Nephron progenitor cell (in vitro differentiated cells): ENCODE data around the gene PCBP3.

Experiments used
- DNase-seq: peaks from one replicate; pipeline ENCODE4 v3.0.0; 2021
- H3K27ac Mint-ChIP-seq: 2 replicates; pipeline ENCODE4 v1.8.0; 2021; ENCODE audit warnings: mild to moderate bottlenecking, moderate library complexity, mixed read lengths
- H3K27me3 Mint-ChIP-seq: 2 replicates; pipeline ENCODE4 v1.8.0; 2021; ENCODE audit warnings: mild to moderate bottlenecking, low read depth, mixed read lengths; ENCODE audit not compliant: poor library complexity
- H3K36me3 Mint-ChIP-seq: 2 replicates; pipeline ENCODE4 v1.8.0; 2021; ENCODE audit warnings: low read depth, mixed read lengths
- H3K4me1 Mint-ChIP-seq: 2 replicates; pipeline ENCODE4 v1.8.0; 2021; ENCODE audit warnings: mixed read lengths
- H3K4me3 Mint-ChIP-seq: 2 replicates; pipeline ENCODE4 v1.8.0; 2021; ENCODE audit warnings: mild to moderate bottlenecking, moderate library complexity, mixed read lengths
- H3K9me3 Mint-ChIP-seq: 2 replicates; pipeline ENCODE4 v1.8.0; 2021; ENCODE audit warnings: mild to moderate bottlenecking, moderate library complexity, mixed read lengths
- CTCF ChIP-seq: fragments of 200-600 bp; sonication (generic); IDR thresholded peaks from 2 replicates; pipeline ENCODE4 v1.5.0; 2021; ENCODE audit warnings: antibody characterized with exemption

PCBP3 gene

GRCh38 chr21:45794027-45794426 lies 150.5 kb downstream of the PCBP3 start:
- peaks cover 5% of the 10 kb centered on the region for H3K4me1 Mint-ChIP-seq
- no peak for DNase-seq
- no peaks in the 10 kb centered on the region for H3K36me3 Mint-ChIP-seq
- no peak overlapping the region for H3K4me3 Mint-ChIP-seq
- H3K27me3 Mint-ChIP-seq: peaks cover 14% of the 10 kb centered on the region
- no peaks in the 10 kb centered on the region for H3K9me3 Mint-ChIP-seq
- TF ChIP-seq CTCF: no peak
- H3K27ac Mint-ChIP-seq: no peak overlapping the region

- no peaks in the 10 kb centered on the region for H3K9me3 Mint-ChIP-seq
- H3K27ac Mint-ChIP-seq: no peak overlapping the region
- H3K27me3 Mint-ChIP-seq: peaks cover 6% of the 10 kb centered on the region
- H3K36me3 Mint-ChIP-seq: no peaks in the 10 kb centered on the region
- peaks cover 5% of the 10 kb centered on the region for H3K4me1 Mint-ChIP-seq
- no peak for TF ChIP-seq CTCF
- H3K4me3 Mint-ChIP-seq: no peak overlapping the region
- no peak for DNase-seq
Observed at GRCh38 chr21:45796003-45796402, 152.5 kb downstream of the PCBP3 start.

GRCh38 chr21:45797338-45797737 lies 153.8 kb downstream of the PCBP3 start:
- Mint-ChIP-seq H3K4me3 (no peak overlapping the region), H3K36me3 (no peaks in the 10 kb centered on the region), H3K27ac (no peak overlapping the region), H3K27me3 (peaks cover 11% of the 10 kb centered on the region), H3K4me1 (peaks cover 3% of the 10 kb centered on the region), H3K9me3 (no peaks in the 10 kb centered on the region)
- TF ChIP-seq CTCF: no peak
- no peak for DNase-seq

- no peaks in the 10 kb centered on the region for H3K36me3 Mint-ChIP-seq
Observed at GRCh38 chr21:45799765-45800338, 156.3 kb downstream of the PCBP3 start.

GRCh38 chr21:45800339-45801080 lies 157.0 kb downstream of the PCBP3 start:
- no peaks in the 10 kb centered on the region for H3K36me3 Mint-ChIP-seq
- H3K27me3 Mint-ChIP-seq: peaks cover 8% of the 10 kb centered on the region
- no peak overlapping the region for H3K27ac Mint-ChIP-seq
- DNase-seq: no peak
- no peak for TF ChIP-seq CTCF
- H3K4me3 Mint-ChIP-seq: no peak overlapping the region
- no peaks in the 10 kb centered on the region for H3K9me3 Mint-ChIP-seq
- peaks cover 27% of the 10 kb centered on the region for H3K4me1 Mint-ChIP-seq

More at GRCh38 chr21:45799765-45800338, 156.3 kb downstream of the PCBP3 start:
- peaks cover 8% of the 10 kb centered on the region for H3K27me3 Mint-ChIP-seq
- TF ChIP-seq CTCF: no peak
- H3K4me1 Mint-ChIP-seq: peaks cover 27% of the 10 kb centered on the region
- no peak overlapping the region for H3K27ac Mint-ChIP-seq
- no peak for DNase-seq
- no peak overlapping the region for H3K4me3 Mint-ChIP-seq
- H3K9me3 Mint-ChIP-seq: no peaks in the 10 kb centered on the region
